Right lung (tissue), 5 donors: ENCODE measurements around the gene VPREB3. TPM values are rescaled to one million over a fixed set of nuclear protein-coding genes. Genes with fewer than 3 reads are reported as not detected.

Source experiments
- DNase-seq, 2 donors: peaks; one replicate each; pipeline ENCODE4 v3.0.0-alpha.2; 2013
- polyA plus RNA-seq, 5 donors: library from polyadenylated mRNA; unstranded; fragments of 120-200 nt; gene quantifications; one replicate each; pipeline versions ENCODE4 v1.2.1 to v1.2.3, GENCODE V29; 2013; ENCODE audit warnings: inconsistent platforms in 1 of 5, low replicate concordance in 1 of 5; ENCODE audit not compliant: insufficient read length in 5 of 5, insufficient read depth in 1 of 5

Gene VPREB3
- polyA plus RNA-seq, 5 donors: 0.61 to 0.91 (median 0.76) TPM; not detected in 2

DNA sequence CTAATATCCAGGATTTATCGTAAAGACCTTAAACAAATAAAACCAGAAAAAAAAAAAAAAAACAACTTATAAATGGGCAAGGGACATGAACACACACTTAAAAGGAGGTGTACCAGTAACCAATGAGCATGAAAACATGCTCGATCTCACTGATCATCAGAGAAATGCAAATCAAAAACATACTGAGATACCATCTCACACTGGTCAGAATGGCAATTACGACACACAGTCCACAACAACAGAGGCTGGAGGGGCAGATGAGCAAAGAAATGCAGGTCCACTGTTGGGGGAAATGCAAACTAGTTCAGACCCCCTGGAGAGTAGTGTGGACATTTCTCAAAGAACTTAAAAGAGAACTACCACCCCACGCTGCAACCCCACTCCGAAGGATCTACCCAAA lies 50.2 kb downstream of the VPREB3 start:
- no peak for DNase-seq

Other genes starting within 250 kb of the VPREB3 start
- 1 to 10 TPM in 2 of 5 donors, under 1 TPM in 3; 0.28 to 1.8 (median 0.47) TPM for gene IGLL1, start 174.1 kb downstream of the VPREB3 start, polyA plus RNA-seq
- 1 to 10 TPM; 2.5 to 5.1 (median 3.2) TPM for gene DRICH1, start 122.1 kb downstream of the VPREB3 start, polyA plus RNA-seq
- gene RGL4, start 63.4 kb downstream of the VPREB3 start, polyA plus RNA-seq: 1 to 10 TPM; 2.7 to 5.0 (median 4.1) TPM
- 10 to 100 TPM in 1 of 5 donors, 1 to 10 TPM in 4; 6.8 to 10.0 (median 7.1) TPM for gene ZNF70, start 3.3 kb downstream of the VPREB3 start, polyA plus RNA-seq
- 1 to 10 TPM; 3.7 to 8.6 (median 7.2) TPM for gene C22orf15, start 8.6 kb upstream of the VPREB3 start, polyA plus RNA-seq
- gene CHCHD10, start 13.5 kb upstream of the VPREB3 start, polyA plus RNA-seq: 10 to 100 TPM; 18.4 to 38.4 (median 24.0) TPM
- 10 to 100 TPM in 2 of 5 donors, 1 to 10 TPM in 3; 7.5 to 12.5 (median 9.4) TPM for gene MMP11, start 18.4 kb upstream of the VPREB3 start, polyA plus RNA-seq
- gene SMARCB1, start 32.5 kb upstream of the VPREB3 start, polyA plus RNA-seq: 100 to 1,000 TPM; 142 to 157 (median 143) TPM
- 1 to 10 TPM; 3.5 to 5.3 (median 3.9) TPM for gene DERL3, start 84.6 kb upstream of the VPREB3 start, polyA plus RNA-seq
- 10 to 100 TPM; 14.9 to 24.0 (median 19.8) TPM for gene SLC2A11, start 103.5 kb upstream of the VPREB3 start, polyA plus RNA-seq
- gene MIF, start 140.0 kb upstream of the VPREB3 start, polyA plus RNA-seq: 100 to 1,000 TPM; 112 to 314 (median 160) TPM
- gene GSTT2B, start 206.8 kb upstream of the VPREB3 start, polyA plus RNA-seq: 10 to 100 TPM in 2 of 5 donors, 1 to 10 TPM in 3; 7.1 to 23.0 (median 9.4) TPM
- gene DDTL, start 212.5 kb upstream of the VPREB3 start, polyA plus RNA-seq: 10 to 100 TPM in 3 of 5 donors, 1 to 10 TPM in 2; 7.1 to 10.8 (median 10.1) TPM
- gene DDT, start 220.0 kb upstream of the VPREB3 start, polyA plus RNA-seq: 10 to 100 TPM; 46.9 to 87.1 (median 62.7) TPM
- gene GSTT2, start 225.7 kb upstream of the VPREB3 start, polyA plus RNA-seq: 1 to 10 TPM in 3 of 5 donors, not detected in 2; 1.5 to 2.0 (median 1.9) TPM